SU-DHL-6 (cell line): Measurements from ENCODE around the gene ST6GALNAC3.

Source experiments
- H2AFZ ChIP-seq: fragments of 200-600 bp; sonication (generic); 2 replicates; pipeline ENCODE4 v1.6.1; 2014; ENCODE audit warnings: low read depth, mild to moderate bottlenecking, moderate library complexity, mixed read lengths, antibody characterized with exemption, low read length; ENCODE audit not compliant: severe bottlenecking
- H3F3A ChIP-seq: fragments of 200-600 bp; shearing (Covaris generic); 2 replicates; pipeline ENCODE4 v1.6.0; 2016; ENCODE audit warnings: antibody characterized with exemption, mild to moderate bottlenecking; ENCODE audit not compliant: insufficient read depth
- H3K27ac ChIP-seq: fragments of 200-600 bp; sonication (generic); 2 replicates; pipeline ENCODE4 v1.5.1; 2016; ENCODE audit warnings: low read depth, mild to moderate bottlenecking, low read length, moderate library complexity, mixed read lengths
- H3K27me3 ChIP-seq: fragments of 200-600 bp; sonication (generic), shearing (Covaris generic); 2 replicates; pipeline ENCODE4 v1.6.0; 2014; ENCODE audit warnings: mild to moderate bottlenecking, low read length
- H3K36me3 ChIP-seq: fragments of 200-600 bp; sonication (generic); 2 replicates; pipeline ENCODE4 v1.6.1; 2014; ENCODE audit warnings: mild to moderate bottlenecking, low read length, mixed read lengths
- H3K4me2 ChIP-seq: fragments of 300-600, 200-600 bp; shearing (Covaris generic), sonication (generic); 2 replicates; pipeline ENCODE4 v1.6.0; 2014; ENCODE audit warnings: low read length, low read depth, mild to moderate bottlenecking; ENCODE audit not compliant: poor library complexity, severe bottlenecking
- H3K4me3 ChIP-seq: fragments of 200-600 bp; sonication (generic); 2 replicates; pipeline ENCODE4 v1.5.1; 2014; ENCODE audit warnings: antibody characterized with exemption, low read length, mild to moderate bottlenecking, mixed read lengths; ENCODE audit not compliant: insufficient read depth, poor library complexity, severe bottlenecking
- H3K79me2 ChIP-seq: fragments of 200-600 bp; sonication (generic); 2 replicates; pipeline ENCODE4 v1.6.1; 2014; ENCODE audit warnings: mild to moderate bottlenecking, low read length, moderate library complexity; ENCODE audit not compliant: insufficient read depth
- H3K9ac ChIP-seq: fragments of 200-600 bp; sonication (generic); 2 replicates; pipeline ENCODE4 v1.7.0; 2014; ENCODE audit warnings: mild to moderate bottlenecking, low read length
- H3K9me2 ChIP-seq: fragments of 200-600 bp; sonication (generic); replicated peaks from 2 replicates; pipeline ENCODE4 v1.6.1; 2014; ENCODE audit warnings: low read length; ENCODE audit not compliant: insufficient read depth
- H3K9me3 ChIP-seq: fragments of 200-600 bp; sonication (generic); 2 replicates; pipeline ENCODE4 v1.6.1; 2014; ENCODE audit warnings: low read length, mixed read lengths; ENCODE audit not compliant: insufficient read depth
- H4K20me1 ChIP-seq: fragments of 200-600 bp; sonication (generic); 2 replicates; pipeline ENCODE4 v1.6.1; 2014; ENCODE audit warnings: low read depth, mild to moderate bottlenecking, antibody characterized with exemption, low read length, moderate library complexity, mixed read lengths
- CTCF ChIP-seq: fragments of 200-600 bp; sonication (generic); IDR thresholded peaks from one replicate; pipeline ENCODE4 v1.5.1; 2017; ENCODE audit warnings: antibody characterized with exemption, mild to moderate bottlenecking, low read length, moderate library complexity; ENCODE audit not compliant: insufficient read depth, poor library complexity, severe bottlenecking
- EZH2phosphoT487 ChIP-seq: fragments of 200-600 bp; sonication (generic), shearing (Covaris generic); conservative IDR thresholded peaks from 2 replicates; pipeline ENCODE4 v1.6.1; 2018; ENCODE audit warnings: mild to moderate bottlenecking, antibody characterized with exemption, low read length, moderate library complexity, mixed read lengths

The ST6GALNAC3 gene

GRCh38 chr1:76298399-76298798 lies 223.9 kb downstream of the ST6GALNAC3 start:
- H3K9me3 ChIP-seq = no peaks in the 10 kb centered on the region
- H3K27ac ChIP-seq = peak overlapping the region; percentile 20; the same call in 1 of the 2 replicates
- peak overlapping the region; percentile 38 for H2AFZ ChIP-seq
- no peaks in the 10 kb centered on the region for H4K20me1 ChIP-seq
- H3K79me2 ChIP-seq = no peaks in the 10 kb centered on the region
- peak overlapping the region; percentile 41 for H3K4me2 ChIP-seq
- H3F3A ChIP-seq = peaks cover 16% of the 10 kb centered on the region; the same call in 1 of the 2 replicates
- TF ChIP-seq EZH2phosphoT487 = no peak
- no peak for TF ChIP-seq CTCF
- no peaks in the 10 kb centered on the region for H3K36me3 ChIP-seq
- H3K9me2 ChIP-seq = no peaks in the 10 kb centered on the region
- no peaks in the 10 kb centered on the region for H3K27me3 ChIP-seq
- H3K9ac ChIP-seq = peak overlapping the region; percentile 6; the same call in 1 of the 2 replicates
- no peak overlapping the region for H3K4me3 ChIP-seq

- peak overlapping the region; percentile 38 for H2AFZ ChIP-seq
These were observed 224.5 kb downstream of the ST6GALNAC3 start for GRCh38 chr1:76299036-76299435.

GRCh38 chr1:76300556-76300955 lies 226.0 kb downstream of the ST6GALNAC3 start:
- Histone ChIP-seq H3K4me3 (no peak overlapping the region), H3K27ac (no peak overlapping the region), H3K79me2 (no peaks in the 10 kb centered on the region), H3K9me3 (no peaks in the 10 kb centered on the region), H3K36me3 (no peaks in the 10 kb centered on the region), H3K27me3 (no peaks in the 10 kb centered on the region), H3K9me2 (no peaks in the 10 kb centered on the region), H3F3A (0 out of 2 replicates have a peak, but pooled peaks cover 3% of the 10 kb centered on the region), H4K20me1 (no peaks in the 10 kb centered on the region), H2AFZ (no peak overlapping the region), H3K4me2 (no peak overlapping the region), H3K9ac (no peak overlapping the region)
- TF ChIP-seq EZH2phosphoT487 (no peak), CTCF (no peak)

More at GRCh38 chr1:76299036-76299435, 224.5 kb downstream of the ST6GALNAC3 start:
- Histone ChIP-seq H3K4me3 (no peak overlapping the region), H3K27ac (peak overlapping the region; percentile 20; the same call in 1 of the 2 replicates), H3K9me3 (no peaks in the 10 kb centered on the region), H3K4me2 (peak overlapping the region; percentile 41), H3K36me3 (no peaks in the 10 kb centered on the region), H3F3A (peaks cover 16% of the 10 kb centered on the region; the same call in 1 of the 2 replicates), H3K9me2 (no peaks in the 10 kb centered on the region), H3K9ac (peak overlapping the region; percentile 6; the same call in 1 of the 2 replicates), H3K27me3 (no peaks in the 10 kb centered on the region), H3K79me2 (no peaks in the 10 kb centered on the region), H4K20me1 (no peaks in the 10 kb centered on the region)
- TF ChIP-seq CTCF = no peak
- no peak for TF ChIP-seq EZH2phosphoT487
